H9 (cell line): ENCODE results near the gene ELFN1. TPM values are rescaled to one million over a fixed set of nuclear protein-coding genes. Genes with fewer than 3 reads are reported as not detected.

Experiments used
- DNase-seq: peaks from one replicate; pipeline ENCODE4 v3.0.0-alpha.2; 2017
- H2AFZ ChIP-seq: one replicate; pipeline ENCODE4 v1.6.1; 2013; ENCODE audit warnings: mild to moderate bottlenecking, low read length, control low read depth, moderate library complexity
- H2AK5ac ChIP-seq: 2 replicates; pipeline ENCODE4 v1.6.1; 2013; ENCODE audit warnings: low read length, control low read depth, mixed read lengths; ENCODE audit not compliant: insufficient read length
- H2BK120ac ChIP-seq: one replicate; pipeline ENCODE4 v1.6.1; 2013; ENCODE audit warnings: low read depth, mild to moderate bottlenecking, low read length, control low read depth, inconsistent platforms; ENCODE audit not compliant: poor library complexity, severe bottlenecking
- H2BK12ac ChIP-seq: 2 replicates; pipeline ENCODE4 v1.6.1; 2013; ENCODE audit warnings: low read length, control low read depth, mixed read lengths, low read depth; ENCODE audit not compliant: insufficient read length
- H2BK15ac ChIP-seq: 2 replicates; pipeline ENCODE4 v1.6.1; 2013; ENCODE audit warnings: low read depth, low read length, control low read depth
- H2BK20ac ChIP-seq: one replicate; pipeline ENCODE4 v1.6.1; 2013; ENCODE audit warnings: low read depth, mild to moderate bottlenecking, low read length, control low read depth, inconsistent platforms; ENCODE audit not compliant: poor library complexity, severe bottlenecking
- H2BK5ac ChIP-seq: 2 replicates; pipeline ENCODE4 v1.6.1; 2013; ENCODE audit warnings: low read length, control low read depth, mixed read lengths; ENCODE audit not compliant: insufficient read length
- H3K14ac ChIP-seq: 2 replicates; pipeline ENCODE4 v1.6.1; 2013; ENCODE audit warnings: low read length, control low read depth; ENCODE audit not compliant: insufficient read depth
- H3K18ac ChIP-seq: 2 replicates; pipeline ENCODE4 v1.6.1; 2013; ENCODE audit warnings: low read depth, mild to moderate bottlenecking, mixed read lengths, low read length, control low read depth; ENCODE audit not compliant: insufficient read length
- H3K23ac ChIP-seq: 2 replicates; pipeline ENCODE4 v1.6.1; 2013; ENCODE audit warnings: low read length, control low read depth, mixed read lengths, low read depth; ENCODE audit not compliant: insufficient read length
- H3K23me2 ChIP-seq: 2 replicates; pipeline ENCODE4 v1.6.1; 2013; ENCODE audit warnings: low read depth, mild to moderate bottlenecking, mixed read lengths, low read length, control low read depth; ENCODE audit not compliant: insufficient read length, poor library complexity, severe bottlenecking
- H3K27ac ChIP-seq: 2 replicates; pipeline ENCODE4 v1.5.1; 2013; ENCODE audit warnings: low read length, control low read depth, mixed read lengths, low read depth; ENCODE audit not compliant: insufficient read length
- H3K27me3 ChIP-seq: 2 replicates; pipeline ENCODE4 v1.6.1; 2013; ENCODE audit warnings: low read length, control low read depth, inconsistent platforms; ENCODE audit not compliant: insufficient read depth
- H3K4ac ChIP-seq: 2 replicates; pipeline ENCODE4 v1.6.1; 2013; ENCODE audit warnings: low read depth, mild to moderate bottlenecking, control low read depth, inconsistent platforms, low read length, moderate library complexity
- H3K4me1 ChIP-seq: 2 replicates; pipeline ENCODE4 v1.6.1; 2013; ENCODE audit warnings: low read length, control low read depth, inconsistent platforms; ENCODE audit not compliant: insufficient read depth
- H3K4me2 ChIP-seq: 2 replicates; pipeline ENCODE4 v1.6.1; 2013; ENCODE audit warnings: low read length, control low read depth, mixed read lengths; ENCODE audit not compliant: insufficient read length, insufficient read depth
- H3K56ac ChIP-seq: 2 replicates; pipeline ENCODE4 v1.6.1; 2013; ENCODE audit warnings: low read depth, mild to moderate bottlenecking, mixed read lengths, low read length, control low read depth; ENCODE audit not compliant: insufficient read length
- H3K79me1 ChIP-seq: 2 replicates; pipeline ENCODE4 v1.6.1; 2013; ENCODE audit warnings: low read depth, mild to moderate bottlenecking, moderate library complexity, low read length, control low read depth, inconsistent platforms; ENCODE audit not compliant: insufficient read depth, poor library complexity, severe bottlenecking
- H3K79me2 ChIP-seq: 2 replicates; pipeline ENCODE4 v1.6.1; 2013; ENCODE audit warnings: low read length, control low read depth, inconsistent platforms; ENCODE audit not compliant: insufficient read depth
- H3K9ac ChIP-seq: 2 replicates; pipeline ENCODE4 v1.6.1; 2013; ENCODE audit warnings: low read length, control low read depth, mixed read lengths; ENCODE audit not compliant: insufficient read length; ENCODE audit errors: extremely low read depth
- H3K9me3 ChIP-seq: one replicate; pipeline ENCODE4 v1.6.1; 2013; ENCODE audit warnings: low read depth, low read length, inconsistent platforms; ENCODE audit not compliant: control insufficient read depth
- H3T11ph ChIP-seq: one replicate; pipeline ENCODE4 v1.6.1; 2013; ENCODE audit warnings: mild to moderate bottlenecking, low read length, control low read depth, inconsistent platforms
- H4K20me1 ChIP-seq: one replicate; pipeline ENCODE4 v1.6.1; 2013; ENCODE audit not compliant: control insufficient read depth, insufficient read length, insufficient read depth
- H4K5ac ChIP-seq: 2 replicates; pipeline ENCODE4 v1.6.1; 2013; ENCODE audit warnings: low read depth, mild to moderate bottlenecking, mixed read lengths, low read length, control low read depth; ENCODE audit not compliant: insufficient read length
- H4K8ac ChIP-seq: replicated peaks from 2 replicates; pipeline ENCODE4 v1.6.1; 2013; ENCODE audit warnings: low read length, control low read depth, mixed read lengths, low read depth; ENCODE audit not compliant: insufficient read length
- H4K91ac ChIP-seq: 2 replicates; pipeline ENCODE4 v1.6.1; 2013; ENCODE audit warnings: low read depth, mild to moderate bottlenecking, moderate library complexity, mixed read lengths, low read length, control low read depth; ENCODE audit not compliant: insufficient read length
- H3K27ac Mint-ChIP-seq, 3 experiments: 2 replicates in 2 of 3; 3 replicates in 1 of 3; pipeline ENCODE4 v1.8.0; 2020 to 2021; ENCODE audit warnings: mixed read lengths in 3 of 3, mild to moderate bottlenecking in 1 of 3, moderate library complexity in 1 of 3
- H3K27me3 Mint-ChIP-seq: 2 replicates; pipeline ENCODE4 v1.8.0; 2021; ENCODE audit warnings: low read depth, mild to moderate bottlenecking, moderate library complexity, mixed read lengths
- H3K36me3 Mint-ChIP-seq, 3 experiments: 2 replicates in 2 of 3; 3 replicates in 1 of 3; pipeline ENCODE4 v1.8.0; 2020 to 2021; ENCODE audit warnings: low read depth in 3 of 3, mixed read lengths in 3 of 3; ENCODE audit not compliant: insufficient read depth in 1 of 3
- H3K4me1 Mint-ChIP-seq, 2 experiments: 2 replicates each; pipeline ENCODE4 v1.8.0; 2020; ENCODE audit warnings: mixed read lengths in 2 of 2
- H3K4me3 Mint-ChIP-seq, 2 experiments: 2 replicates in 1 of 2; 3 replicates in 1 of 2; pipeline ENCODE4 v1.8.0; 2020 to 2021; ENCODE audit warnings: mild to moderate bottlenecking in 2 of 2, mixed read lengths in 2 of 2, moderate library complexity in 1 of 2
- H3K9me3 Mint-ChIP-seq, 2 experiments: 2 replicates in 1 of 2; 3 replicates in 1 of 2; pipeline ENCODE4 v1.8.0; 2020; ENCODE audit warnings: mild to moderate bottlenecking in 2 of 2, mixed read lengths in 2 of 2, moderate library complexity in 1 of 2
- WGBS: extraction: QIAGEN DNeasy Blood & Tissue Kit; methylation state at CpG from one replicate; pipeline ENCODE4 v1.1.7; 2013; ENCODE audit warnings: missing lambda C conversion rate, low lambda C conversion rate, mixed read lengths; ENCODE audit not compliant: insufficient read length; ENCODE audit errors: extremely low coverage; 5-methylcytosine and 5-hydroxymethylcytosine counted together
- total RNA-seq: library from RNA; stranded (reverse); gene quantifications from 2 replicates; pipeline ENCODE4 v1.2.1, GENCODE V29; 2021
- TF ChIP-seq, protein P1 (sequence below): fragments of 200-600 bp; sonication (generic); conservative IDR thresholded peaks from 3 replicates; pipeline ENCODE4 v1.8.0; 2021; ENCODE audit warnings: antibody characterized with exemption, mild to moderate bottlenecking

Gene ELFN1
- total RNA-seq, 1 experiment from 2014 or later, result 3.7 TPM

DNA sequence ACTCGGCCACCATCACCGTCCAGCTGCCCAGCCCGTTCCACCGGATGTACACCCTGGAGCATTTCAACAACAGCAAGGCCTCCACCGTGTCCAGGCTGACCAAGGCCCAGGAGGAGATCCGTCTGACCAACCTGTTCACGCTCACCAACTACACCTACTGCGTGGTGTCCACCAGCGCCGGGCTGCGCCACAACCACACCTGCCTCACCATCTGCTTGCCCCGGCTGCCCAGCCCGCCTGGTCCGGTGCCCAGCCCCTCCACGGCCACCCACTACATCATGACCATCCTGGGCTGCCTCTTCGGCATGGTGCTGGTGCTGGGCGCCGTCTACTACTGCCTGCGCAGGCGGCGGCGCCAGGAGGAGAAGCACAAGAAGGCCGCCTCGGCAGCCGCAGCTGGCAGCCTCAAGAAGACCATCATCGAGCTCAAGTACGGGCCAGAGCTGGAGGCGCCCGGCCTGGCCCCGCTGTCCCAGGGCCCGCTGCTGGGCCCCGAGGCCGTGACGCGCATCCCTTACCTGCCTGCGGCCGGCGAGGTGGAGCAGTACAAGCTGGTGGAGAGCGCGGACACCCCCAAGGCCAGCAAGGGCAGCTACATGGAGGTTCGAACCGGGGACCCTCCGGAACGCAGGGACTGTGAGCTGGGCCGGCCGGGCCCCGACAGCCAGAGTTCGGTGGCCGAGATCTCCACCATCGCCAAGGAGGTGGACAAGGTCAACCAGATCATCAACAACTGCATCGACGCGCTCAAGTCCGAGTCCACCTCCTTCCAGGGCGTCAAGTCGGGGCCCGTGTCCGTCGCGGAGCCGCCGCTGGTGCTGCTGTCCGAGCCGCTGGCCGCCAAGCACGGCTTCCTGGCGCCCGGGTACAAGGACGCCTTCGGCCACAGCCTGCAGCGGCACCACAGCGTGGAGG lies 75.8 kb downstream of the ELFN1 start:
- no CpG with 5 or more reads among the region's 72 CpGs for WGBS

More for the DNA sequence above, 75.8 kb downstream of the ELFN1 start:
- H3K4ac ChIP-seq, result no peak overlapping the region
- Mint-ChIP-seq H3K27ac (no peak overlapping the region), H3K4me3 (no peak overlapping the region), H3K27me3 (no peaks in the 10 kb centered on the region; the same call in 1 of the 2 replicates), H3K36me3 (no peaks in the 10 kb centered on the region; a peak in 1 of 7 replicates), H3K9me3 (no peaks in the 10 kb centered on the region; a peak in 1 of 5 replicates), H3K4me1 (peaks cover 0 to 5% of the 10 kb centered on the region in 2 experiments; a peak in 1 of 4 replicates)
- TF ChIP-seq, protein P1, sequence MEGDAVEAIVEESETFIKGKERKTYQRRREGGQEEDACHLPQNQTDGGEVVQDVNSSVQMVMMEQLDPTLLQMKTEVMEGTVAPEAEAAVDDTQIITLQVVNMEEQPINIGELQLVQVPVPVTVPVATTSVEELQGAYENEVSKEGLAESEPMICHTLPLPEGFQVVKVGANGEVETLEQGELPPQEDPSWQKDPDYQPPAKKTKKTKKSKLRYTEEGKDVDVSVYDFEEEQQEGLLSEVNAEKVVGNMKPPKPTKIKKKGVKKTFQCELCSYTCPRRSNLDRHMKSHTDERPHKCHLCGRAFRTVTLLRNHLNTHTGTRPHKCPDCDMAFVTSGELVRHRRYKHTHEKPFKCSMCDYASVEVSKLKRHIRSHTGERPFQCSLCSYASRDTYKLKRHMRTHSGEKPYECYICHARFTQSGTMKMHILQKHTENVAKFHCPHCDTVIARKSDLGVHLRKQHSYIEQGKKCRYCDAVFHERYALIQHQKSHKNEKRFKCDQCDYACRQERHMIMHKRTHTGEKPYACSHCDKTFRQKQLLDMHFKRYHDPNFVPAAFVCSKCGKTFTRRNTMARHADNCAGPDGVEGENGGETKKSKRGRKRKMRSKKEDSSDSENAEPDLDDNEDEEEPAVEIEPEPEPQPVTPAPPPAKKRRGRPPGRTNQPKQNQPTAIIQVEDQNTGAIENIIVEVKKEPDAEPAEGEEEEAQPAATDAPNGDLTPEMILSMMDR, result no peak
- no peak overlapping the region for H3K56ac ChIP-seq
- no peak overlapping the region for H2BK120ac ChIP-seq
- H3K23ac ChIP-seq, result no peak overlapping the region
- no peak overlapping the region for H2BK15ac ChIP-seq
- H2AK5ac ChIP-seq, result no peak overlapping the region
- no peak overlapping the region for H4K8ac ChIP-seq
- H3K79me1 ChIP-seq, result no peaks in the 10 kb centered on the region
- no peaks in the 10 kb centered on the region for H3K9me3 ChIP-seq
- no peak overlapping the region for H3T11ph ChIP-seq
- no peak overlapping the region for H2BK20ac ChIP-seq
- no peaks in the 10 kb centered on the region for H3K27me3 ChIP-seq
- H3K4me1 ChIP-seq, result no peaks in the 10 kb centered on the region
- no peak overlapping the region for H3K9ac ChIP-seq
- H3K79me2 ChIP-seq, result no peaks in the 10 kb centered on the region
- no peak overlapping the region for H2BK12ac ChIP-seq
- H3K4me2 ChIP-seq, result no peak overlapping the region
- no peaks in the 10 kb centered on the region for H4K20me1 ChIP-seq
- H3K18ac ChIP-seq, result no peak overlapping the region
- no peak overlapping the region for H4K91ac ChIP-seq
- no peak overlapping the region for H2BK5ac ChIP-seq
- 0 out of 2 replicates have a peak overlapping the region, but pooled peaks have one; percentile 38 for H3K14ac ChIP-seq
- no peak overlapping the region for H3K27ac ChIP-seq
- no peak overlapping the region for H4K5ac ChIP-seq
- DNase-seq, result no peak
- no peaks in the 10 kb centered on the region for H3K23me2 ChIP-seq
- no peak overlapping the region for H2AFZ ChIP-seq
